SK-N-SH (cell line): ENCODE measurements around the gene STT3A. TPM values are rescaled to one million over a fixed set of nuclear protein-coding genes. Genes with fewer than 3 reads are reported as not detected.

Experiments
- CTCF ChIA-PET: fragments of 300-600, 350-600 bp; formaldehyde crosslinking; extraction: SDS; loops from one replicate; lab custom pipeline; 2021; lab: Yijun Ruan, JAX
- POLR2A ChIA-PET: fragments of 350-600 bp; sonication (Branson Sonifier 250); formaldehyde crosslinking; extraction: SDS; loops from one replicate; lab custom pipeline; 2020; ENCODE audit warnings: antibody characterized with exemption, inconsistent platforms; lab: Yijun Ruan, JAX
- DNase-seq: peaks from one replicate; pipeline ENCODE4 v3.0.0; 2012
- H2AFZ ChIP-seq: fragments of 200-600 bp; sonication (generic); 2 replicates; pipeline ENCODE4 v1.8.1; 2016; ENCODE audit warnings: antibody characterized with exemption, mild to moderate bottlenecking, low read depth
- H3F3A ChIP-seq: fragments of 200-600 bp; sonication (generic); replicated peaks from 2 replicates; pipeline ENCODE3; 2016; ENCODE audit warnings: antibody characterized with exemption, mild to moderate bottlenecking; ENCODE audit not compliant: insufficient read depth
- H3K27ac ChIP-seq, 2 experiments: fragments of 200-500 bp in 1 of 2; fragments of 200-600 bp in 1 of 2; sonication (Bioruptor generic) in 1 of 2; sonication (generic), shearing (Covaris generic) in 1 of 2; 2 replicates each; pipeline versions ENCODE4 v1.5.1 to v1.6.1; 2014 to 2016; ENCODE audit warnings: low read depth in 2 of 2, inconsistent platforms in 1 of 2, low read length in 1 of 2, mild to moderate bottlenecking in 1 of 2, mixed read lengths in 1 of 2
- H3K27me3 ChIP-seq: fragments of 200-600 bp; sonication (generic), shearing (Covaris generic); 2 replicates; pipeline ENCODE4 v1.6.1; 2016; ENCODE audit warnings: mixed run types; ENCODE audit not compliant: insufficient read depth
- H3K36me3 ChIP-seq, 2 experiments: fragments of 200-500 bp in 1 of 2; fragments of 200-600 bp in 1 of 2; sonication (Bioruptor generic) in 1 of 2; sonication (generic) in 1 of 2; replicated peaks in 1 of 2; 2 replicates each; pipeline versions ENCODE3 to v1.5.1; 2014 to 2016; ENCODE audit warnings: low read length in 1 of 2, mild to moderate bottlenecking in 1 of 2; ENCODE audit not compliant: insufficient read depth in 2 of 2, control insufficient read depth in 1 of 2
- H3K4me1 ChIP-seq, 2 experiments: fragments of 200-500 bp in 1 of 2; fragments of 200-600 bp in 1 of 2; sonication (Bioruptor generic) in 1 of 2; sonication (generic), shearing (Covaris generic) in 1 of 2; 2 replicates each; pipeline versions ENCODE4 v1.5.1 to v1.6.1; 2014 to 2016; ENCODE audit warnings: low read depth in 1 of 2, low read length in 1 of 2, mixed run types in 1 of 2; ENCODE audit not compliant: insufficient read depth in 2 of 2, control insufficient read depth in 1 of 2
- H3K4me2 ChIP-seq: fragments of 200-600 bp; sonication (generic), shearing (Covaris generic); 2 replicates; pipeline ENCODE4 v1.6.1; 2017; ENCODE audit warnings: mixed run types
- H3K4me3 ChIP-seq, 2 experiments: fragments of 200-500 bp in 1 of 2; fragments of 200-600 bp in 1 of 2; sonication (Bioruptor generic) in 1 of 2; sonication (generic), shearing (Covaris generic) in 1 of 2; 2 replicates each; pipeline versions ENCODE4 v1.5.1 to v1.8.1; 2014 to 2016; ENCODE audit warnings: low read depth in 2 of 2, inconsistent platforms in 1 of 2, low read length in 1 of 2, mild to moderate bottlenecking in 1 of 2, mixed read lengths in 1 of 2, moderate library complexity in 1 of 2
- H3K79me2 ChIP-seq: fragments of 200-600 bp; sonication (generic); 2 replicates; pipeline ENCODE4 v1.8.1; 2017; ENCODE audit warnings: mild to moderate bottlenecking; ENCODE audit not compliant: insufficient read depth
- H3K9ac ChIP-seq: fragments of 200-600 bp; sonication (generic); 2 replicates; pipeline ENCODE4 v1.6.1; 2017; ENCODE audit warnings: mixed run types
- H3K9me2 ChIP-seq: fragments of 200-600 bp; sonication (generic); 2 replicates; pipeline ENCODE4 v1.6.1; 2017; ENCODE audit warnings: mixed run types
- H3K9me3 ChIP-seq: fragments of 200-600 bp; sonication (generic); 2 replicates; pipeline ENCODE4 v1.6.1; 2017; ENCODE audit warnings: mixed run types, mild to moderate bottlenecking, moderate library complexity
- H4K20me1 ChIP-seq: fragments of 200-600 bp; sonication (generic); 2 replicates; pipeline ENCODE4 v1.6.1; 2017; ENCODE audit warnings: mild to moderate bottlenecking, mixed run types; ENCODE audit not compliant: insufficient read depth
- CHD2 ChIP-seq: fragments of 150-350 bp; IDR thresholded peaks from 2 replicates; pipeline ENCODE4 v1.6.1; 2018; ENCODE audit warnings: low read length; ENCODE audit not compliant: partially characterized antibody
- CTCF ChIP-seq: fragments of 200-600 bp; sonication (generic); IDR thresholded peaks from 2 replicates; pipeline ENCODE4 v1.6.1; 2017; ENCODE audit warnings: antibody characterized with exemption, mild to moderate bottlenecking, moderate library complexity
- ELF1 ChIP-seq: IDR thresholded peaks from 2 replicates; pipeline ENCODE4 v1.4.0; 2012
- EP300 ChIP-seq, 2 experiments: IDR thresholded peaks; 2 replicates each; pipeline versions ENCODE4 v1.4.0 to v1.6.1; 2012; ENCODE audit warnings: borderline replicate concordance in 1 of 2, low read depth in 1 of 2, low read length in 1 of 2
- EZH2phosphoT487 ChIP-seq: fragments of 200-600 bp; sonication (generic); IDR thresholded peaks from 2 replicates; pipeline ENCODE4 v1.6.1; 2017; ENCODE audit warnings: low read depth, mixed run types, mild to moderate bottlenecking, antibody characterized with exemption, moderate library complexity, borderline replicate concordance
- FOSL2 ChIP-seq: IDR thresholded peaks from 2 replicates; pipeline ENCODE4 v1.4.0; 2012; ENCODE audit warnings: low read depth, mild to moderate bottlenecking, moderate library complexity, borderline replicate concordance
- FOXJ3 ChIP-seq: sonication (generic); formaldehyde crosslinking; IDR thresholded peaks from 2 replicates; pipeline ENCODE4 v1.5.1; 2020; ENCODE audit warnings: mild to moderate bottlenecking, missing genetic modification reagents
- GABPA ChIP-seq: IDR thresholded peaks from 2 replicates; pipeline ENCODE4 v1.4.0; 2012; ENCODE audit warnings: low read depth, mild to moderate bottlenecking
- GATA2 ChIP-seq: sonication (generic); formaldehyde crosslinking; IDR thresholded peaks from 2 replicates; pipeline ENCODE4 v1.5.0; 2020; ENCODE audit warnings: mild to moderate bottlenecking, missing genetic modification reagents
- MEF2A ChIP-seq: IDR thresholded peaks from 2 replicates; pipeline ENCODE4 v1.4.0; 2012; ENCODE audit warnings: low read depth, borderline replicate concordance
- NRF1 ChIP-seq: IDR thresholded peaks from 2 replicates; pipeline ENCODE4 v1.6.1; 2012; ENCODE audit warnings: low read depth, mild to moderate bottlenecking, low read length
- POLR2AphosphoS5 ChIP-seq: IDR thresholded peaks from 2 replicates; pipeline ENCODE4 v1.6.1; 2012; ENCODE audit warnings: low read depth, low read length
- RFX5 ChIP-seq: IDR thresholded peaks from 2 replicates; pipeline ENCODE4 v1.6.1; 2012; ENCODE audit warnings: mild to moderate bottlenecking, improper control_type of control experiment, low read length
- RXRA ChIP-seq: IDR thresholded peaks from 2 replicates; pipeline ENCODE4 v1.4.0; 2012; ENCODE audit warnings: low read depth, mild to moderate bottlenecking, borderline replicate concordance
- SIN3A ChIP-seq: IDR thresholded peaks from 2 replicates; pipeline ENCODE4 v1.6.1; 2012; ENCODE audit warnings: low read depth, mild to moderate bottlenecking, low read length, moderate library complexity, borderline replicate concordance
- TCF12 ChIP-seq: IDR thresholded peaks from 2 replicates; pipeline ENCODE4 v1.4.0; 2012
- TEAD4 ChIP-seq: IDR thresholded peaks from 2 replicates; pipeline ENCODE4 v1.4.0; 2012; ENCODE audit warnings: mild to moderate bottlenecking, borderline replicate concordance; ENCODE audit not compliant: insufficient read depth
- YY1 ChIP-seq: IDR thresholded peaks from 2 replicates; pipeline ENCODE4 v1.4.0; 2012; ENCODE audit warnings: low read depth, mild to moderate bottlenecking
- ZBTB33 ChIP-seq: IDR thresholded peaks from 2 replicates; pipeline ENCODE4 v1.4.0; 2012; ENCODE audit warnings: low read depth, borderline replicate concordance
- WGBS: methylation state at CpG from one replicate; pipeline ENCODE4 v1.1.6; 2017; ENCODE audit warnings: low lambda C conversion rate; 5-methylcytosine and 5-hydroxymethylcytosine counted together
- polyA plus RNA-seq, 3 experiments: library from polyadenylated mRNA; depleted of rRNA; stranded (reverse); fragments of >200 nt; gene quantifications; 2 replicates each; pipeline ENCODE4 v1.2.3, GENCODE V29; 2012

Gene STT3A
- polyA plus RNA-seq, 1 of the 3 experiments (the other 2 are of a cell fraction) = 101 TPM

- H3F3A ChIP-seq = peaks cover 4% of the 10 kb centered on the region
- H3K9ac ChIP-seq = no peak overlapping the region
- H3K9me3 ChIP-seq = no peaks in the 10 kb centered on the region
- DNase-seq = no peak
- H3K27me3 ChIP-seq = no peaks in the 10 kb centered on the region
- no peaks in the 10 kb centered on the region for H3K9me2 ChIP-seq
- no peaks in the 10 kb centered on the region for H3K79me2 ChIP-seq
- ChIA-PET CTCF (no interaction called here), POLR2A (no interaction called here)
- H2AFZ ChIP-seq = no peak overlapping the region
- TF ChIP-seq CHD2 (no peak), YY1 (no peak), EP300 (IDR thresholded peaks at IDR 0.05; ENCODE audit: borderline replicate concordance in 1 of 2, low read depth in 1 of 2, low read length in 1 of 2) (no peak), TEAD4 (no peak), POLR2AphosphoS5 (no peak), RXRA (no peak), GABPA (no peak), ZBTB33 (no peak), NRF1 (no peak), SIN3A (no peak), FOXJ3 (CRISPR knock-in tag) (no peak), MEF2A (no peak), FOSL2 (no peak), CTCF (no peak), RFX5 (no peak), GATA2 (CRISPR knock-in tag) (no peak), TCF12 (no peak), ELF1 (no peak), EZH2phosphoT487 (no peak)
- H3K36me3 ChIP-seq = no peaks in the 10 kb centered on the region
- H4K20me1 ChIP-seq = no peaks in the 10 kb centered on the region
- no peak overlapping the region for H3K4me2 ChIP-seq
- no peaks in the 10 kb centered on the region for H3K4me1 ChIP-seq
- 58% methylated on average over 4 of the region's 4 CpGs for WGBS
- H3K27ac ChIP-seq = no peak overlapping the region
- no peak overlapping the region for H3K4me3 ChIP-seq
Measured at GRCh38 chr11:125562430-125562829, 30.2 kb upstream of the STT3A start.
